Tibial nerve (tissue), 4 donors: ENCODE results near the gene ADI1.

ENCODE experiments used
- CTCF ChIP-seq, 5 experiments: fragments of 200-600 bp in 3 of 5; fragments of 450-650 bp in 2 of 5; sonication (generic) in 3 of 5; IDR thresholded peaks; one replicate each; pipeline ENCODE4 v1.5.1; 2016 to 2019; ENCODE audit warnings: antibody characterized with exemption in 5 of 5, mild to moderate bottlenecking in 3 of 5, moderate library complexity in 2 of 5
- EP300 ChIP-seq, 2 donors: sonication (generic); formaldehyde crosslinking; IDR thresholded peaks; one replicate each; pipeline ENCODE4 v1.6.1; 2017; ENCODE audit warnings: antibody characterized with exemption in 2 of 2, mild to moderate bottlenecking in 1 of 2
- POLR2A ChIP-seq, 2 donors: fragments of 450-650 bp; IDR thresholded peaks; one replicate each; pipeline ENCODE4 v1.6.1; 2017; ENCODE audit warnings: antibody characterized with exemption in 2 of 2, mild to moderate bottlenecking in 2 of 2, moderate library complexity in 2 of 2

- TF ChIP-seq CTCF (IDR thresholded peaks at IDR 0.05) (no peak), POLR2A (IDR thresholded peaks at IDR 0.05) (no peak), EP300 (IDR thresholded peaks at IDR 0.05) (no peak)
These were observed 8.8 kb upstream of the ADI1 start for GRCh38 chr2:3527886-3528785.
